Endothelial cell of umbilical vein (primary cell): ENCODE data around the gene SLC37A1. TPM values are rescaled to one million over a fixed set of nuclear protein-coding genes. Genes with fewer than 3 reads are reported as not detected.

Experiments used
- BruUV-seq: library from RNA; stranded (reverse); fragments of 400-500 nt; replicated peaks from 2 replicates; lab custom pipeline; 2021; lab: Mats Ljungman, UMichigan
- CTCF ChIA-PET: fragments of 300-600, 350-600 bp; sonication (Branson Sonifier 250); formaldehyde crosslinking; loops from one replicate; lab custom pipeline; 2021; ENCODE audit warnings: antibody characterized with exemption, inconsistent platforms; lab: Charles Lee
- POLR2A ChIA-PET: fragments of 300-600, 350-600 bp; sonication (Branson Sonifier 250); formaldehyde crosslinking; loops from one replicate; lab custom pipeline; 2021; ENCODE audit warnings: antibody characterized with exemption, inconsistent platforms; lab: Charles Lee
- DNase-seq: peaks from one replicate; pipeline ENCODE4 v3.0.0-alpha.2; 2011; ENCODE audit warnings: low read depth, low spot score
- FAIRE-seq: peaks from 2 replicates; lab custom pipeline; 2011; peaks lifted over from hg19 to GRCh38; lab: Jason Lieb, UNC
- H2AFZ ChIP-seq: 2 replicates; pipeline ENCODE4 v1.6.0; 2012; ENCODE audit warnings: low read depth, low read length, control low read depth, inconsistent platforms
- H3K27ac ChIP-seq: 2 replicates; pipeline ENCODE4 v1.5.1; 2011; ENCODE audit warnings: low read depth, mild to moderate bottlenecking, control low read depth, low read length, moderate library complexity; ENCODE audit not compliant: insufficient read depth
- H3K27me3 ChIP-seq, 2 experiments: 2 replicates each; pipeline versions ENCODE4 v1.6.0 to v1.6.1; 2011; ENCODE audit warnings: low read length in 2 of 2, mixed read lengths in 1 of 2; ENCODE audit not compliant: control insufficient read depth in 2 of 2, insufficient read depth in 2 of 2
- H3K36me3 ChIP-seq, 2 experiments: 2 replicates in 1 of 2; 3 replicates in 1 of 2; pipeline ENCODE4 v1.5.1; 2011; ENCODE audit warnings: low read length in 2 of 2, mild to moderate bottlenecking in 1 of 2, moderate library complexity in 1 of 2; ENCODE audit not compliant: control insufficient read depth in 2 of 2, insufficient read depth in 2 of 2; ENCODE audit errors: extremely low read depth in 1 of 2
- H3K4me1 ChIP-seq: 3 replicates; pipeline ENCODE4 v1.5.1; 2011; ENCODE audit warnings: mild to moderate bottlenecking, low read length; ENCODE audit not compliant: control insufficient read depth, insufficient read depth; ENCODE audit errors: extremely low read depth
- H3K4me2 ChIP-seq: 2 replicates; pipeline ENCODE4 v1.6.1; 2011; ENCODE audit warnings: low read length, control low read depth, mixed read lengths; ENCODE audit not compliant: insufficient read depth
- H3K4me3 ChIP-seq, 3 experiments: fragments of 200-600 bp in 1 of 3; sonication (generic), shearing (Covaris generic) in 1 of 3; replicated peaks in 1 of 3; 2 replicates each; pipeline ENCODE4 v1.5.1; 2011 to 2016; ENCODE audit warnings: control low read depth in 3 of 3, low read length in 3 of 3, mild to moderate bottlenecking in 2 of 3, inconsistent platforms in 1 of 3, low read depth in 1 of 3, moderate library complexity in 1 of 3; ENCODE audit not compliant: insufficient read depth in 1 of 3
- H3K79me2 ChIP-seq: 2 replicates; pipeline ENCODE4 v1.6.0; 2012; ENCODE audit warnings: low read length, inconsistent platforms; ENCODE audit not compliant: control insufficient read depth, insufficient read depth
- H3K9ac ChIP-seq: replicated peaks from 2 replicates; pipeline ENCODE3; 2011; ENCODE audit warnings: low read length, control low read depth; ENCODE audit not compliant: insufficient read depth; ENCODE audit errors: extremely low read depth
- H3K9me1 ChIP-seq: replicated peaks from 3 replicates; pipeline ENCODE4 v1.6.0; 2011; ENCODE audit warnings: mild to moderate bottlenecking, low read length; ENCODE audit not compliant: control insufficient read depth, insufficient read depth; ENCODE audit errors: extremely low read depth
- H3K9me3 ChIP-seq: replicated peaks from 2 replicates; pipeline ENCODE4 v1.5.1; 2012; ENCODE audit warnings: low read length, inconsistent platforms; ENCODE audit not compliant: control insufficient read depth, insufficient read depth
- H4K20me1 ChIP-seq: replicated peaks from 2 replicates; pipeline ENCODE3; 2011; ENCODE audit warnings: mild to moderate bottlenecking, low read length; ENCODE audit not compliant: control insufficient read depth, insufficient read depth; ENCODE audit errors: extremely low read depth
- CTCF ChIP-seq, 2 donors: IDR thresholded peaks; 1 replicate in 1 of 2; 2 replicates in 1 of 2; pipeline ENCODE4 v1.5.1; 2011; ENCODE audit warnings: low read length in 2 of 2, mild to moderate bottlenecking in 2 of 2, moderate library complexity in 2 of 2, control low read depth in 1 of 2, inconsistent platforms in 1 of 2, low read depth in 1 of 2; ENCODE audit not compliant: insufficient read depth in 1 of 2; ENCODE audit errors: extremely low read depth in 1 of 2
- EZH2 ChIP-seq: IDR thresholded peaks from 2 replicates; pipeline ENCODE4 v1.6.1; 2012; ENCODE audit warnings: borderline replicate concordance, low read depth, mild to moderate bottlenecking, moderate library complexity, low read length, inconsistent platforms; ENCODE audit not compliant: severe bottlenecking
- FOS ChIP-seq: IDR thresholded peaks from 2 replicates; pipeline ENCODE4 v1.6.1; 2011; ENCODE audit warnings: mild to moderate bottlenecking, low read length, moderate library complexity, borderline replicate concordance; ENCODE audit not compliant: insufficient read depth
- GATA2 ChIP-seq: IDR thresholded peaks from 2 replicates; pipeline ENCODE4 v1.7.0; 2011; ENCODE audit warnings: low read depth, mild to moderate bottlenecking, moderate library complexity, mixed read lengths, low read length; ENCODE audit not compliant: insufficient read length, insufficient read depth
- JUN ChIP-seq: IDR thresholded peaks from 2 replicates; pipeline ENCODE4 v1.6.1; 2011; ENCODE audit warnings: borderline replicate concordance, low read depth; ENCODE audit not compliant: insufficient read length, insufficient read depth
- MAX ChIP-seq: IDR thresholded peaks from 2 replicates; pipeline ENCODE4 v1.6.1; 2011; ENCODE audit not compliant: insufficient read depth, insufficient read length
- MYC ChIP-seq: IDR thresholded peaks from one replicate; pipeline ENCODE4 v1.6.1; 2011; ENCODE audit warnings: mild to moderate bottlenecking, low read depth, low read length
- POLR2A ChIP-seq: IDR thresholded peaks from 2 replicates; pipeline ENCODE4 v1.6.1; 2012; ENCODE audit warnings: low read depth, mild to moderate bottlenecking, control low read depth, low read length
- POLR2AphosphoS5 ChIP-seq: IDR thresholded peaks from 2 replicates; pipeline ENCODE4 v1.6.1; 2012; ENCODE audit warnings: low read depth, mild to moderate bottlenecking, control low read depth, low read length, moderate library complexity; ENCODE audit not compliant: insufficient read depth
- dilution Hi-C: fragments of 300-500 bp; cut with MboI; formaldehyde crosslinking; loops from one replicate; pipeline ENCODE4 v1.15.0; 2019; ENCODE audit warnings: low sequenced_read_pairs; ENCODE audit not compliant: extremely low pct_ligation_motif_present
- intact Hi-C: fragments of 100-400 bp; cut with micrococcal nuclease; formaldehyde crosslinking; loops from one replicate; pipeline ENCODE4 v1.10.0; 2022
- polyA plus RNA-seq, 4 experiments: library from polyadenylated mRNA; depleted of rRNA in 3 of 4; stranded (reverse) in 3 of 4; unstranded in 1 of 4; fragments of >200 nt; gene quantifications; 2 replicates each; pipeline versions ENCODE4 v1.2.1 to v1.2.3, GENCODE V29; 2011 to 2012; ENCODE audit warnings: missing spikeins in 1 of 4
- total RNA-seq: library from RNA; stranded (reverse); gene quantifications from 2 replicates; pipeline ENCODE4 v1.2.3, GENCODE V29; 2021

SLC37A1 gene
- total and polyA plus RNA-seq, 2 donors (not counting 3 experiments of a cell fraction or from before 2014, with no cell fraction given): 4.7 to 7.6 TPM

GRCh38 chr21:42555756-42556438, 42.2 kb downstream of the SLC37A1 start:
- Histone ChIP-seq H3K9me1 (no peaks in the 10 kb centered on the region), H3K9ac (no peak overlapping the region), H3K27ac (no peak overlapping the region), H3K9me3 (no peaks in the 10 kb centered on the region), H3K36me3 (no peaks in the 10 kb centered on the region), H3K27me3 (no peaks in the 10 kb centered on the region), H2AFZ (no peak overlapping the region), H3K4me1 (no peaks in the 10 kb centered on the region), H3K79me2 (no peaks in the 10 kb centered on the region), H3K4me3 (no peak overlapping the region), H3K4me2 (no peak overlapping the region), H4K20me1 (no peaks in the 10 kb centered on the region)
- intact Hi-C loops: no loop called here
- POLR2A ChIA-PET: no interaction called here
- CTCF ChIA-PET: no interaction called here
- TF ChIP-seq EZH2 (no peak), FOS (no peak), POLR2A (no peak), MYC (no peak), JUN (no peak), POLR2AphosphoS5 (no peak), CTCF (IDR thresholded peaks at IDR 0.05; ENCODE audit: extremely low read depth in 1 of 2, insufficient read depth in 1 of 2, low read depth in 1 of 2, low read length in 2 of 2) (no peak), MAX (no peak), GATA2 (no peak)
- BruUV-seq: no TSS peak
- dilution Hi-C loops: no loop called here
- DNase-seq (no peak), FAIRE-seq (no peak)
